ENCODE results near the gene HEATR5A.
"Not testable (repeated sequence)": the region's sequence is repeated elsewhere in the genome, so short reads cannot be mapped to it uniquely, and the experiment has no call there.

HEATR5A gene

GRCh38 chr14:31420319-31421111 lies at the start of gene HEATR5A:
TSS of gene HEATR5A (minus strand) at chr14:31420550. CDS start at chr14:31402975, 17,575 bp downstream.
- Histone ChIP-seq H3K79me2 (peaks cover 16% of the 10 kb centered on the region), H3K27me3 (ENCODE audit: control insufficient read depth, insufficient read depth, low read length) (no peaks in the 10 kb centered on the region), H3K4me1 (peaks cover 3% of the 10 kb centered on the region), H2AFZ (peak within 1 kb of the TSS; percentile 90), H3K4me3 (ENCODE audit: low read depth, low read length) (peak within 1 kb of the TSS; percentile 94), H3K9me3 (ENCODE audit: control insufficient read depth, low read length) (no peaks in the 10 kb centered on the region), H3K4me2 (ENCODE audit: low read length) (peak within 1 kb of the TSS; percentile 64), H3K36me3 (ENCODE audit: control insufficient read depth, insufficient read depth, low read length) (no peaks in the 10 kb centered on the region), H3K9ac (no peak within 1 kb of the TSS), H3K27ac (peak within 1 kb of the TSS; percentile 61)
- TF ChIP-seq CTCF (IDR thresholded peaks at IDR 0.05): peak; percentile 55

- no peaks in the 10 kb centered on the region for H3K4me1 ChIP-seq
- no peak overlapping the region for H3K4me2 ChIP-seq (ENCODE audit: low read length)
- no peaks in the 10 kb centered on the region for H3K79me2 ChIP-seq
- no peak overlapping the region for H3K27ac ChIP-seq
- no peak overlapping the region for H2AFZ ChIP-seq
- no peaks in the 10 kb centered on the region for H3K9me3 ChIP-seq (ENCODE audit: control insufficient read depth, low read length)
- no peaks in the 10 kb centered on the region for H3K36me3 ChIP-seq (ENCODE audit: control insufficient read depth, insufficient read depth, low read length)
- no peak for TF ChIP-seq CTCF (IDR thresholded peaks at IDR 0.05)
- H3K9ac ChIP-seq: no peak overlapping the region
- no peaks in the 10 kb centered on the region for H3K27me3 ChIP-seq (ENCODE audit: control insufficient read depth, insufficient read depth, low read length)
- H3K4me3 ChIP-seq (ENCODE audit: low read depth, low read length): no peak overlapping the region
Measured at GRCh38 chr14:31466554-31466953, 46.2 kb upstream of the HEATR5A start.

GRCh38 chr14:31465111-31465510 lies 44.8 kb upstream of the HEATR5A start:
- Histone ChIP-seq H3K27me3 (ENCODE audit: control insufficient read depth, insufficient read depth, low read length) (no peaks in the 10 kb centered on the region), H3K4me1 (no peaks in the 10 kb centered on the region), H3K79me2 (no peaks in the 10 kb centered on the region), H3K4me2 (ENCODE audit: low read length) (no peak overlapping the region), H3K36me3 (ENCODE audit: control insufficient read depth, insufficient read depth, low read length) (no peaks in the 10 kb centered on the region), H2AFZ (no peak overlapping the region), H3K4me3 (ENCODE audit: low read depth, low read length) (no peak overlapping the region), H3K9me3 (ENCODE audit: control insufficient read depth, low read length) (no peaks in the 10 kb centered on the region), H3K27ac (no peak overlapping the region), H3K9ac (no peak overlapping the region)
- TF ChIP-seq CTCF (IDR thresholded peaks at IDR 0.05): no peak

GRCh38 chr14:31462450-31462849 lies 42.1 kb upstream of the HEATR5A start:
- H2AFZ ChIP-seq; H3K27ac ChIP-seq; H3K4me2 ChIP-seq (ENCODE audit: low read length); H3K9me3 ChIP-seq (ENCODE audit: control insufficient read depth, low read length); H3K27me3 ChIP-seq (ENCODE audit: control insufficient read depth, insufficient read depth, low read length); H3K79me2 ChIP-seq; H3K4me1 ChIP-seq; H3K4me3 ChIP-seq (ENCODE audit: low read depth, low read length); H3K9ac ChIP-seq; H3K36me3 ChIP-seq (ENCODE audit: control insufficient read depth, insufficient read depth, low read length): not testable (repeated sequence)

- no peaks in the 10 kb centered on the region for H3K9me3 ChIP-seq (ENCODE audit: control insufficient read depth, low read length)
- no peak overlapping the region for H2AFZ ChIP-seq
- H3K9ac ChIP-seq: no peak overlapping the region
- no peaks in the 10 kb centered on the region for H3K27me3 ChIP-seq (ENCODE audit: control insufficient read depth, insufficient read depth, low read length)
- H3K79me2 ChIP-seq: no peaks in the 10 kb centered on the region
- TF ChIP-seq CTCF (IDR thresholded peaks at IDR 0.05): no peak
- H3K36me3 ChIP-seq (ENCODE audit: control insufficient read depth, insufficient read depth, low read length): no peaks in the 10 kb centered on the region
- no peak overlapping the region for H3K4me3 ChIP-seq (ENCODE audit: low read depth, low read length)
- H3K4me1 ChIP-seq: peaks cover 8% of the 10 kb centered on the region
- H3K27ac ChIP-seq: no peak overlapping the region
- no peak overlapping the region for H3K4me2 ChIP-seq (ENCODE audit: low read length)
Measured at GRCh38 chr14:31461545-31461944, 41.2 kb upstream of the HEATR5A start.

Data from parathyroid adenoma (tissue), 2 donors.